ENCODE results near the gene PJA1.

The PJA1 gene, protein sequence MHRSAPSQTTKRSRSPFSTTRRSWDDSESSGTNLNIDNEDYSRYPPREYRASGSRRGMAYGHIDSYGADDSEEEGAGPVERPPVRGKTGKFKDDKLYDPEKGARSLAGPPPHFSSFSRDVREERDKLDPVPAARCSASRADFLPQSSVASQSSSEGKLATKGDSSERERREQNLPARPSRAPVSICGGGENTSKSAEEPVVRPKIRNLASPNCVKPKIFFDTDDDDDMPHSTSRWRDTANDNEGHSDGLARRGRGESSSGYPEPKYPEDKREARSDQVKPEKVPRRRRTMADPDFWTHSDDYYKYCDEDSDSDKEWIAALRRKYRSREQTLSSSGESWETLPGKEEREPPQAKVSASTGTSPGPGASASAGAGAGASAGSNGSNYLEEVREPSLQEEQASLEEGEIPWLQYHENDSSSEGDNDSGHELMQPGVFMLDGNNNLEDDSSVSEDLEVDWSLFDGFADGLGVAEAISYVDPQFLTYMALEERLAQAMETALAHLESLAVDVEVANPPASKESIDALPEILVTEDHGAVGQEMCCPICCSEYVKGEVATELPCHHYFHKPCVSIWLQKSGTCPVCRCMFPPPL

DNA sequence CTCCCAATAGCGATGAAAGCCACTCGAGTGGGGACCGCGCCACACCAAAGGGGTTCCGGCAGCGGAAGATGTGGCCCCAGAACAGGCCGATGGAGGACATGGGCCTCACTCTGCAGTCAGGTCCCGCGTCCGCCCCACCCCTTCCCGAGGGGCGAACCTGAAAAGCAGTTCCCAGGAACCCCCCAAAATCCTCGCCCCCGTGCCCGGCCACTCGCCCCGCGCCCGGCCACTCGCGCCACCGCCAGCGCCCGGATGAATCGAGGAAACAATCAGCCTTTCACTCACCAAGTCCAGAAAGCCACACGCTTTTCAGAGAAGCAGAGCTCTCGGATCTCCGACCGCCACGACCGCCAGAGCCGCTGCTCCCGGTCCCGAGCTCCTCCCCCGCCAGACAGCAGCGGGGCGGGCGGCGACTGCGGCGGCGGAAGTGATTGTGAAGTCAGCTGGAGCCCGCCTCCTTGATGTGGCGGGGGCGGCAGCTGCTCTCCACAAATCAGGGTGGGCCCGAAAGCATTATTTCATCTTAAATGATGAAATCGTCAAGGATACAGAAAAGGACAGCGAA is at the start of gene PJA1:
PJA1 (minus strand) TSS at position 367 of the 565 bp plus-strand sequence. CDS start 2,380 bp downstream, outside the sequence.
- peak; percentile 48 for DNase-seq (ENCODE audit: low read depth)

DNA sequence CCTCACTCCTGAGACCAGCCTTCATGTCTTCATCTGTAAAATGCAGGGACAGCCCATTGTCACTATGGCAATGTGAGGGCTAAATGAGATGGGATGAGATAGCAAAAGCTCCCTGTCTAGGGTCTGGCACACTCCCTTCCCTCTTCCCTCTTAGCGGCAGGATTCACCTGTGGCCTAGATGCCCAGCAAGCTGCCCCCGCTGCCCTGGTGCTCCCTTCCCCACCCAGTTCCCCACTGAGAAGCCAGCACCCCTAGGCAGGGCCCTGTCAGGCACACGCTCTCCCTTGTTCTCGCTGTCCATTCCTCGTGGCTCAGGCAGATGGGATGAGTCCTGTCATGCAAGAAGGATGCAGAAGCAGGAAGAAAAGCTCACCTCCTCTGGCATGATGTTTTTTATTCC is 49.2 kb upstream of the PJA1 start:
- DNase-seq (ENCODE audit: low read depth) = no peak

DNA sequence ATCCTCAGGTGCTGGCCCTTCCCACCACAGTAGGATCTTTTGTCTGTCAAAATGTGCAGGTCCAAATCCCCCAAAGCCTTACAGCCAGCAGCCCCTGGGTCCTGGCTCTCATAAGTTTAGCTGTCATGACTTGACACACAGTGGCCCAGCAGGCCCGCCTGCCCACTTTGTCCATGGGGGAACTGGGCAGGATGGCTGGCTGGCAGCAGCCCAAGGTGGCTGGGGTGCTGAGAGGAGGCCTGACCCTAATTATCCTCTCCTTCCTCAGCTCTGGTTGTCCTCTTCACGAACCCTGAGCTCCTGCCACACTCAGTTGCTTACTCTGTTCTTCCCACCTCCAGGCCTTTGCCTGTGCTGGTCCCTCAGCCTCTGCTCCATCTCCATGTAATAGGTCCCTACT is 46.4 kb upstream of the PJA1 start:
- DNase-seq (ENCODE audit: low read depth) = no peak

DNA sequence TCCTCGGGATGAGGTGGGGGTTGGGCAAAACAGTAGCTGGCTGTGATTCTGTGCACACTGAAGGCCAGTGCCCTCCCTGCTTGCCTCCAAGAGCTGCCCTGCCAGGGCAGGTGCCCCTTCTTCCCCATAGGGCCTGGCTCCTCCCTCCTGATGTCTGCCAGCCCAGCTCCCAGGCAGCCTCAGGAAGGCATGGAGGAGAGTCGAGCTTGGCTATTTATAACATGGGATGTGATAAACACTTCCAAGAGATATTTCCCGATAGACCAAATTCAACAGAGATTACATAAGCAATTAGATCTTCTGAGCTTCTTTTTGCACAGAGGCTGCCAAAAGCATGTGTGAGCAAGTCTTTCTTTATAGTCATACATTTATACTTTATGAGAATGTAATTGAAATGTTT is 45.3 kb upstream of the PJA1 start:
- DNase-seq (ENCODE audit: low read depth) = no peak

DNA sequence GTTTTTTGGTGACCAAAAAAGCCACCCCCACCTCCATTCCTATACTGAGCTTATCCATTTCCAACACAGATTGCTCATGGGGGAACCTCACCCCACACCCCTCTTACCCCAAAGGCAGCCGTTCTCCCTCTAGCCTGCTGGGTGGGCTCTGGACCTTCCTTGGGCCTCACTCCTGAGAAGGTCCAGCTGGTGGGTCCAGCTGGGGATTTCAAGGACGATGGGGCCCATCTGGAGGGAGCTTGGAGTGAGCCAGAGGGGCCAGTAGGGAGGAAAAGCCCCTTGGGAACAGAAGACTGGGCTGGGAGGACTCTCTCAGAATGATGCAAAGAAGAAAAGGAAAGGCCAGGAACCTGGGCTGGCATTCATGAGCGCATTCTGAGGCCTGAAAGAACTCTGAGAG is 42.0 kb upstream of the PJA1 start:
- DNase-seq (ENCODE audit: low read depth) = no peak

DNA sequence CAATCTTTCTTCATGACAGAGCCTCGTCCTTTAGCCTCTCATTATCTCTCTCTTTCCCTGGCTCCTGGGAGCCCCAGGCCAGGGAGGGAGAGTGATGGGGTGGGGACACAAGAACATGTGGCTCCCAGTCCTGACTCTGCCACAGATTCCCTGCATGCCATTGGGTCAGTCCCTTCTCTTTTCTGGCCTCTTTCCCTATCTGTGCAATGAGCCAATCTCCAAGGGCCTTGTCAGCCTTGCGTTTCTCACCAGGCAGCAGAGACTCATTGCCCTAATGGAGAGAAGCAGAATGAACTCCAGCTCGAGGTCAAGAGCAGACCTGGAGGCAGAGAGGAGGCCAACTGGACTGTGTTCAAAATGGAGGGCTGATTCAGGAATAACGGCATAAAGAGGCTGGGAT is 38.4 kb upstream of the PJA1 start:
- no peak for DNase-seq (ENCODE audit: low read depth)

DNA sequence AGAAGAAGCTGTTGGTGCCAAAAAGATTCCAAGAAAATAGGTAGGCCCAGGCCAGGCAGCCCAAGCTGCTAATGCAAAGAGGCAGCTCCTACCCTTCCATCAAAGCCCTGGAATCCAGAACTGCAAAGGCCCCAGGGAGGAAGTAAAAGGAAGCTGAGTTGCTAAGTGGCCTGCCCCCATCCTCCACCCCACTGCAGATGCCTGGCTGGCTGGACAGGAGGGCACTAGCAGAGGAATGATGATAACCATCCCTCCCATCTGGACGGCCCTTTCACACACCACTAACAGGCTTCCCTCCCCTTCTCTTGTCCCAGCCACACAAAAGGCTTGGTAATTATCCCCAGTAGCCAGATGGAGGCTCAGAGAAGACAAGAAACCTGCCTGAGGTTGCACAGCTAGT is 32.4 kb upstream of the PJA1 start:
- no peak for DNase-seq (ENCODE audit: low read depth)

DNA sequence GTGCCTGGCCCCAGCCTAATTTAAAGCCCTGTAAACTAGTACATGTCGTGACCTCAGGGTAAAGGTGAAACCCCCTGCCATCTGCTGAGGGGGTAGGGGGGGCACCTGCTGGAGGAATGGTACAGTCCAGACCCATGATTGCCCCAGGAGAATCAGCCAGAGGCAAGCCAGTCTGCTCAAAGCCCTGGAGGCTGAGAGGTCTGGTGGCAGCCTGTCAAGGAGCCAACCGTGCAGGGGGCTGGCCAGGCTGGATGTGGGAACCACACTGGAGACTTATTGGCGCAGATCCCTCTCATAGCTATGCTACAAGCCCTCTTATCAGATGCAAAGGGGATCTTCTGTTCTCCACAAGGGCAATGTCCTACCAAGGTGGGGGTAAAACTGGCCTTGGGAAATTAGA is 31.4 kb upstream of the PJA1 start:
- DNase-seq (ENCODE audit: low read depth) = no peak

DNA sequence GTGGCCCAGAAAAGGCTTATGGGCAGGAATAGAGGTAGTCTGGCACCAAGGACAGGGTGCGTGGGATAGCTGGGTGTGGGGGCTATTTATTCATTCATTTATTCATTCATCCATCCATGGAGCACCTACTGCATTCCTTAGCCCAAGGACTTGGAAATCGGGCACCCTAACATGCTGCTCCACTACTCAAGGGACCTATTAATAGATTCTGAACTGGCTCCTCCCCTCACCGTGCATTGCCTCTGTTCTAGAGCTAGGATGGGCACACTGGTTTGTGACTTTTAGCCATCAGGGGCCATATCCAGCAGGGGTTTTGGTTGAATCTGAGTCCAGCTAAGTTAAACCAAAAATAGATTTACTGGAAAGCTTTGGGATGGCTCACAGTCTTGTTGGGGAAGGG is 30.6 kb upstream of the PJA1 start:
- no peak for DNase-seq (ENCODE audit: low read depth)

DNA sequence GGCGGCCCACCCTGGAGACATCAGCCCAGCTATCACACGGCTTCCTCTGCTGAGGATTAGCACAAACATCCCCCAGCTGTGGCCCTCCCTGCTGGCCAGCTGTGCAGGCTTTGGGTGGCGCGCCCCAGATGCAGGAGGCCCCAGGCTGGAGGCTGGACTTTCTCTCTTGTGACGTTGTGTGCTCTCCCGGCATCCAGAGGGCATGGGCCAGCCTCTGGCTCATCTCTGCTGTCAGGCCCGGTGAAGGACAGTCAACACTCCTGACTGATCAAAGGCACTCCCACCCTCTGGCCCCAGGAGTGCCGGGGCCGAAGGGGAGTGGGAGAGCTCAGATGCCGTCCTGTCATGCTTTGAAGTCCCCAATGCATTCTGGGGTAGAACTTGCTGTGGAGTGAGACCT is 29.9 kb upstream of the PJA1 start:
- DNase-seq (ENCODE audit: low read depth) = no peak

DNA sequence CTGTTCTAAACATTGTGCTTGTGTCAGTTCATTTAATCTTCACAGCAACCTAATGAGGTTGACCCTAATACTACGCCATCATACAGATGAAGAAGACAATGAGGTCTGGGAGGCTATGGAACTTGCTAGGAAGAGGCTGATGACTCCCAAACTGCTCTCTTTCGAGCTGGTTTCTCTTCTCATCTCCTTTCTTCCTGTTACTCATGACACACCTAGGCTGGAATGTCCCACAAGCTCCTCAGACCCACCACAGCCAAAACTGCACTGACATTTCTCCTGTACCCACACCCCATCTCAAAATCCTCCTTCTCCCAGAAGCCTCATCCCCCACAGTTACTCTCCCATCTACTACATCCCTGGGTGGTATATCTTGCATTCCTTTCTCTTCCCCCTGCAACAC is 27.4 kb upstream of the PJA1 start:
- DNase-seq (ENCODE audit: low read depth) = no peak

DNA sequence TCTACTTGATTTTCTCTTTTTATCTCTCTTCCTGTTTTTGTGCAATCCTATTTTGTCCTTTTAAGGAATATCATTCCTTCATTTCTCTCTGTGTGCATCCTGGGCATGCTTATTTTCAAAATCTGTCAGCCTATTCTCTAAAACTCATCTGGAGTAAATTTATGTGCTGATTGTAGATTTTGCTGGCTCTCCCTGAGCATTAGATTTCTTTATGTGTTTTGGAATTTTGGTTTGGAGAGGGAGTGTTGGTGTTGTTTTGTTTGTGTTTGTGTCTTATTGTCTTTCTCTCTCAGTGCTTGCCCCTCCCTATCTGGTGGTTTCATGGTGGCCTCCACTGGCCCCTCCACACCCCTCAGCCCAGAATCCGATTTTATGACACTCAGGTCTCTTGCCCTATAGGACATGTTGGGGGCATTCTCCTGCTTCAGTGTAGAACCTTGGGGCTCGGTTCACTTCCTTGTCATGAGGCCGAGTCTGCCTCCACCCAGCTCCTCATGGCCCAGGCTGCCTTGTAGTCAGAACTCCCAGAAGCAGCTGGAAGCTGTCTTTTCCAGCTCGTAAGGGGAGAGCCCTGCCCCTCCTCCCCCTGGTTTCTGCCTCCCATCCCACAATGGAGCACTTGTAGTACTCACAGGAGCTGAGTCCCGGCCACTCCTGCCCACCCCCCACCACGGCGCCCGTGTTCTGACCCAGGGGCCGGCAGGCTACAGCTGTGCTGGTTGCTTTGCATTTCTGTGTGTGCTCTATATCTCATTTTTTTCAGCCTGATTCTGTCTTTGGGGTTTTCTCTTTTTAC is 24.5 kb upstream of the PJA1 start:
- DNase-seq (ENCODE audit: low read depth) = no peak

DNA sequence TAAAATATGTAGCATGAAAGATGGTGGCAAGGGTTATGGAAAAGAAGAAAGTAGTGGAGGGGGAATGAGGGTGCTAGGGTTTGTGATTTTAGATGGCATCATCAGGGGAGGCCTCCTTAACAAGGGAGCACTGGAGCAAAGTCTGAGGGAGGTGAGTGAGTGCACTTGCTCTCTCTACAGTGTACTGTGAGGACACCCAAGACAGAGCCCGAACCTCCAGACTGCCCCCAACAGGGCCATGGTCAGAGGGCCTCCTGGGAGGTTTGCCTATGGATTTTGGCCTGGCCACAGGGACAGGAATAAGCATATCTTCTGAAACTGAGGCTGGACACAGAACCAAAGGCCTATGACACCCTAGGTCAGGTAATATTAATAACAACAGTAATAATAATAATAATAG is 21.4 kb upstream of the PJA1 start:
- no peak for DNase-seq (ENCODE audit: low read depth)

DNA sequence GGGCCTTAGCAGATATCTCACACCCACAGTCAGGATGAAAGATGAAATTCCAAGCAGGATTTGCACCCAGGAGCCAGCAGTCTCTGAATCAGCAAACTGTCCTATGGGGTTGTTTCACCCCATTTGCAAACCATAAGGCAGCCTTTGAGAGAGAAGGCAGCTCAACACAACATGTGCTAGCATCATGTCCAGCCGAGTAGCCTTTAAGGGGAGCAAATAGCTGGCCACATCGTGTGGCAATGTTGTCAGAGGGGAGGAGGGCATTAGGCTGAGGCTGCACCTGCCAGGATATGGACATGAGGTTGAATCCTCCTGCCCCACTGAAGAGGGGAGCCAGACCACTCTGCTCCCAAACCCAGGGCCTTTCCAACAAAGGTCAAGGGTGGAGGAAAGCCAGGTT is 20.6 kb upstream of the PJA1 start:
- DNase-seq (ENCODE audit: low read depth) = no peak

DNA sequence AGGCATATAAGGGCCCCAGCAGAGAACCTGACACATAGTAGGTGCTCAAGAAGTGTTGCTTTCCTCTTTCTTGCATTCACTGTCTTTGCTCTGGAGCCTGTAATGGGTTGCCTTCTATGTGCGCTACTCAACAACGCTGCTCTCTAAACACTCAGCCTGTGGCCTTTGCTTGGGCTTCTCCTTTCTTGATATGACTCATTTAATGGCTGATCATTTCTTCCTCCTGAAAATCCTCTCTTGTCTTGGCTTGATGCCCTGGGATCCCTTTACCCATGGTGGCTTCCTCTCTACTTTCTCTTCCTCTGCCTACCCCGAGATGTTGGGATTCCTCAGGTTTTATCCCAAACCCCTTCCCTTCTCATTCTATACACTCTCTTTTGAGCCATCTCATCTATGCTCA is 19.9 kb upstream of the PJA1 start:
- no peak for DNase-seq (ENCODE audit: low read depth)

DNA sequence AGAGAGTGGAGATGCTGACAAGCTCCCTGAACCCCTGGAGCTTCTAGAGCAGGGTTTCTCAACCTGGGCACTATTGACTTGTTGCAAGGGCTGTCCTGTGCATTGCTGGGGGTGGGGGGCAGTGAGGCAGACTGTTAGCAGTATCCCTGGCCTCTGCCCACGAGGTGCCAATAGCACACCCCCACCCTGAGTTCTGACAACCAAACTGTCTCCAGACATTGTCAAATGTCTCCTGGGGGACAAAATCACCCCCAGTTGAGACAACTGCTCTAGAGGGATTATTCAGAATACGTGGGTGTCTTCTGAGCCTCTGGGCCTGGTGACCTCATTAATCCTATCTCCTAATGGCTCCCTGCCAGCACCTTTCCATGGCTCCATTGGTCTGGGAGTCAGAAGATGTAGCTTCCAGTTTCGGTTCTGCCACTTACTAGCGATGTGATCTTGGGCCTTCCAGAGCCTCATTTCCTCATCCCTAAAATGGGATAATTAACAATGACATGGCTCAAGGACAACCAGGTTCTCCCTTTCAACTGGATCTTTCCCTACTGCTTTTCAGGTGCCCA is 17.6 kb upstream of the PJA1 start:
- no peak for DNase-seq (ENCODE audit: low read depth)

DNA sequence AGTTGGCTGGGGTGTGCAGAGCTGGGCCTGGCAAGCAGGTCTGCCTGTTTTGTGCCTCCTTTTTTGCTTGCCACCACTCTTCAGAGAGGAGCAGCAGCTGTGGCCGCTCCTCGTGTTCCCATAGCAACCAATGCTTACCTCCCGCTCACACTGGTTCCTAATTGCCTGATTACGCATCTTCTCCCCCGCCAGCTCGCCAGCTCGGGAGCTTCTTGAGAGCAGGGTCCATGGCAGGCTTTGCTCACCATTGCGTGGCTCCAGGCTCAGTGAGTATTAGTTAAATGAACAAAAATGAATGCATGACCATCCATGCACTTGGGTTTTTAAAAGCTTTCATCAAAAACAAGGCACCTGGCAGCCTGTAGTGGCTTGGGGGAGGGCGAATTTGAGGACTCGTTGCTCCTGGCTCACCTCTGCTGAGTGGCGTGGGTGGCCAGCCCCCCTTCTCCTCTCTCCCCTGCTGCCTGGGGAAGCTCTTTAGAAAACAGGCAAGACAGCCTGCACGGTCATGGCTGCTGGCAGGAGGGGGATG is 14.2 kb upstream of the PJA1 start:
- no peak for DNase-seq (ENCODE audit: low read depth)

DNA sequence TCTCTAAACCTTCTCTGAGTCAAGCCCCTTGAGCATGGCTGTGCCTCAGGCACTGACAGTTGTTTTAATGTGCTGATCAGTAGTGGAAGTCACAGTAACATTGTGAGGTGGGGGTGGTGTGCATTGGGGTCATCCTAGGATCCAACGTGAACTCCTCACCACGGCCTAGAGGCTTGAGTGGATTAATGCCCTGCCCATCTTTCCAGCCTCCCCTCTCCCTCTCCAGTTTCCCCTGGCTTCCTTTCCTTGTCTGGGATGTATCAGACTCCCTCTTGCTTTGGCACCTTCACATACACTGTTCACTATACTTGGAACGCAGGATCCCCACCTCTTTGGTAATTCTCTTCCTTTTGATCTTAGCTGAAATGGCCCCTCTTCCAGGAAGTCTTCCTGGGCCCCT is 13.3 kb upstream of the PJA1 start:
- no peak for DNase-seq (ENCODE audit: low read depth)

DNA sequence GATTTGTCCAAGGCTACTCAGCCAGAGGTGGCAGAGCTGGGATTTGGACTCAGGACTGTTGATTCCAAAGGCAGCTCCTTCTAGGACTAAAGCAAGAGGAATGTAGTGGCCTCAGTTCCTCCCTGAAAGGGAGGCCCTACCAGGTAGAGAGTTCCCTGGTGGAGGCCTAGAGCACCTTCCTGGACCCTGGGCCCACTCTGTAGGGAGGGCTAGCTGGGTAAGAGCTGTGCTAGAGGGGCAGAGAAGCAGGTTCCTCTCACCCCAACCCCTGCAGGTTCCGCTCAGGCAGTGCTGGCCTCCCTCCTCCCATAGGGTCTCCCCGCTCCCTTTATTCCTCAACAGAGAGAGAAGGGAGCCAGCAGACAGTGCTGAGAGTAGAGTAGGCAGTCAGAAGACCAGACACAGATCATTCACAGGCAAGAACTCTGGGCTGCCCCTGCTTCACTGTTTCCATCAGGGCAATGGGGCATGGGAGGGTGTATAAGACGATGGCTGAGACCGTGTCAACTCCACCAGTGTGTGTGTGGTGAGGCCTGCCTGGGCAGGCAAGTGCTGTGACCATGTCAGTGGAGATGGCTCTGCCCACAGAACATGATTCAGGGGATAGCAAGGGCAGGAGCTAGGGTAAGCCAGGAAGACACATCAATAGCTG is 12.4 kb upstream of the PJA1 start:
- DNase-seq (ENCODE audit: low read depth) = no peak

DNA sequence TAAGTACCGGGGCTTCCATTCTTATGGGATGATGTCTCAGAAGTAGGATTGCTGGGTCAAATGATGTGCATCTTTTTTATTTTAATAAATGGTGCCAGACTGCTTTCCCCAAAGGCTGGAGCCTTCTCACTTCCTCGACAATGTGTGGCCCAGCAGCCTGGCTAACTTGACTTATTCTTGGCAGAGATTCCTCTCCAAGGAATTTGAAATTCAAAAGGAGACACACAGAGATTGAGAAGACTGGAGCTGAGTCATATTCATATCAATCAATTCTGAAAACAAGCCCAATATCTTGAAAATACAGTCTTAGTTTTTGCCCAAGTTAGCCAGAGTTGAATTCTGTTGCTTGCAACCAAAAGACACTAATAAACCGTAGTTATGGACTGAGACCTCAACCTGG is 10.8 kb upstream of the PJA1 start:
- no peak for DNase-seq (ENCODE audit: low read depth)

DNA sequence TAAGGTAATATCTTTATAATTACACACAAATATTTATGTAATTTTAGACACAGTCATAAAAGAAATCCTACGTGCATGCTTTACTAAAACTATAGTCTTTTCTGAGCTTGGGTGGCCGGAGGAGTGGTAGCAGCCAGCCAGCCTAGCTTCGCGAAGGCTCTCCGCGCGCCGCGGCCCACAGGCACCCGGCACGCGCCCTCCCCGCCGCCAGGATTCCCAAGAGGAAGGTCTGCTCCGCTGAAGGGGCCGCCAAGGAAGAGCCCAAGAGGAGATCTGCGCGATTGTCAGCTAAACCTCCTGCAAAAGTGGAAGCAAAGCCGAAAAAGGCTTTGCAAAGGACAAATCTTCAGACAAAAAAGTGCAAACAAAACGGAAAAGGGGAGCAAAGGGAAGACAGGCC is 8.7 kb upstream of the PJA1 start:
- DNase-seq (ENCODE audit: low read depth) = no peak

DNA sequence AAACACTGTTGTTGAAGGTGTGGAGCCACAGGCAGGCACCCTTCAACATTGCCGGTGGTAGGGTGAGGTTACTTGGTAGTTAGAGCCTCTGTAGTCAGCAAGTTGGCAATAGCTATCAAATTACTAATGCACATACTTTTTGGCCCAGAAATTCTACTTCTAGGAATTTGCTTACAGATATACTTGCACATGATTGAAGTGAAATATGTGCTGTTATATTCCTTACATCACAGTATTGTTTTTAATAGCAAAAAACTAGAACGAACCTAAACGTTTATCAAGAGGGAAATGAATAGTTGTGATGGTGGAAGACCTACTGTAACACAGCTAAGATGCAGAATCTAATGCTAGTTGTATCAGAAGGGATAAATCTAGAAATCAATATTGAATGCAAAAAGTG is 7.7 kb upstream of the PJA1 start:
- DNase-seq (ENCODE audit: low read depth) = no peak
